AG10803 (cell line): ENCODE results near the gene PLVAP.

Experiments
- DNase-seq: peaks from one replicate; pipeline ENCODE4 v3.0.0; 2010; ENCODE audit warnings: low read depth
- H3K4me3 ChIP-seq: 2 replicates; pipeline ENCODE4 v1.5.1; 2011; ENCODE audit warnings: mild to moderate bottlenecking, low read length, control low read depth
- TF ChIP-seq, protein P1 (sequence below): conservative IDR thresholded peaks from 2 replicates; pipeline ENCODE4 v1.5.1; 2011; ENCODE audit warnings: mild to moderate bottlenecking, low read length, control low read depth, inconsistent platforms

The PLVAP gene

DNA sequence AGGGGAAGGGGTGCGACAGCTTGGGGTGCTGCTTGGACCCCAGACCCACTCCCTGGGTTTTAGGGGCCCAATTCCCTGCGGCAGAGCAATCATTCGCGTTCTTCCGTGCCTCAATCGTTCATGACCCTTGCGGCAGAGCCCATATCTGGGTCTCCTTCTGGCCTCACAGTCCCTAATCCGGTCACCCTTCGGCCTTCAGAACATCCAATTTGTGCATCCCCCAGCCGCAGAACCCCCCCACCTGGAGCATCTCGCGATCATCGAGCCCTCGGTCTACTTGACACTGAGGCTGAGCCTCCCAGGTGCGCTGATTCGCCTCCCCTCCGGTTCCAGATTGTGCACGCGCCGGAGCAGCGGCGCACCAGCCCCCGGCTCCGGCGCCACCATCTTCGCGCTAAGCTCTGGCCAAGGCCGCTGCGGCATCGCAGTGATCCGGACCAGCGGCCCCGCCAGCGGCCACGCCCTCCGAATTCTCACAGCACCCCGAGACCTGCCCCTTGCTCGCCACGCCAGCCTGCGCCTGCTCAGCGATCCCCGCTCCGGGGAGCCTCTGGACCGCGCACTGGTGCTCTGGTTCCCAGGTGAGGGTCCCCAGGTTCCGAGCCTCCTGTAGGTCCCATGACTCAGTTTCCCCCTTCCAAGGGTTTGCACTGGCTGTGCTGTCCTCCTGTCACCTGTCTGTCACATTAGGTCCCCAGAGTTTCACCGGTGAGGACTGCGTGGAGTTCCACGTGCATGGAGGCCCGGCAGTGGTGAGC lies 39.3 kb downstream of the PLVAP start:
- H3K4me3 ChIP-seq, result peak overlapping the region; percentile 94
- TF ChIP-seq, protein P1, sequence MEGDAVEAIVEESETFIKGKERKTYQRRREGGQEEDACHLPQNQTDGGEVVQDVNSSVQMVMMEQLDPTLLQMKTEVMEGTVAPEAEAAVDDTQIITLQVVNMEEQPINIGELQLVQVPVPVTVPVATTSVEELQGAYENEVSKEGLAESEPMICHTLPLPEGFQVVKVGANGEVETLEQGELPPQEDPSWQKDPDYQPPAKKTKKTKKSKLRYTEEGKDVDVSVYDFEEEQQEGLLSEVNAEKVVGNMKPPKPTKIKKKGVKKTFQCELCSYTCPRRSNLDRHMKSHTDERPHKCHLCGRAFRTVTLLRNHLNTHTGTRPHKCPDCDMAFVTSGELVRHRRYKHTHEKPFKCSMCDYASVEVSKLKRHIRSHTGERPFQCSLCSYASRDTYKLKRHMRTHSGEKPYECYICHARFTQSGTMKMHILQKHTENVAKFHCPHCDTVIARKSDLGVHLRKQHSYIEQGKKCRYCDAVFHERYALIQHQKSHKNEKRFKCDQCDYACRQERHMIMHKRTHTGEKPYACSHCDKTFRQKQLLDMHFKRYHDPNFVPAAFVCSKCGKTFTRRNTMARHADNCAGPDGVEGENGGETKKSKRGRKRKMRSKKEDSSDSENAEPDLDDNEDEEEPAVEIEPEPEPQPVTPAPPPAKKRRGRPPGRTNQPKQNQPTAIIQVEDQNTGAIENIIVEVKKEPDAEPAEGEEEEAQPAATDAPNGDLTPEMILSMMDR, result no peak
- no peak for DNase-seq

- peak within 1 kb of the TSS; percentile 94 for H3K4me3 ChIP-seq
- peak; percentile 98 for DNase-seq
- TF ChIP-seq, protein P1, result no peak
Observed at GRCh38 chr19:17336872-17337674, 40.1 kb downstream of the PLVAP start, which contains the start of gene GTPBP3. Gene GTPBP3 (plus strand): TSS chr19:17337553. CDS start chr19:17337612, 59 bp downstream.

GRCh38 chr19:17335575-17335974 lies 41.6 kb downstream of the PLVAP start:
- DNase-seq, result no peak
- no peak overlapping the region; the same call in 1 of the 2 replicates for H3K4me3 ChIP-seq
- TF ChIP-seq, protein P1, result no peak

DNA sequence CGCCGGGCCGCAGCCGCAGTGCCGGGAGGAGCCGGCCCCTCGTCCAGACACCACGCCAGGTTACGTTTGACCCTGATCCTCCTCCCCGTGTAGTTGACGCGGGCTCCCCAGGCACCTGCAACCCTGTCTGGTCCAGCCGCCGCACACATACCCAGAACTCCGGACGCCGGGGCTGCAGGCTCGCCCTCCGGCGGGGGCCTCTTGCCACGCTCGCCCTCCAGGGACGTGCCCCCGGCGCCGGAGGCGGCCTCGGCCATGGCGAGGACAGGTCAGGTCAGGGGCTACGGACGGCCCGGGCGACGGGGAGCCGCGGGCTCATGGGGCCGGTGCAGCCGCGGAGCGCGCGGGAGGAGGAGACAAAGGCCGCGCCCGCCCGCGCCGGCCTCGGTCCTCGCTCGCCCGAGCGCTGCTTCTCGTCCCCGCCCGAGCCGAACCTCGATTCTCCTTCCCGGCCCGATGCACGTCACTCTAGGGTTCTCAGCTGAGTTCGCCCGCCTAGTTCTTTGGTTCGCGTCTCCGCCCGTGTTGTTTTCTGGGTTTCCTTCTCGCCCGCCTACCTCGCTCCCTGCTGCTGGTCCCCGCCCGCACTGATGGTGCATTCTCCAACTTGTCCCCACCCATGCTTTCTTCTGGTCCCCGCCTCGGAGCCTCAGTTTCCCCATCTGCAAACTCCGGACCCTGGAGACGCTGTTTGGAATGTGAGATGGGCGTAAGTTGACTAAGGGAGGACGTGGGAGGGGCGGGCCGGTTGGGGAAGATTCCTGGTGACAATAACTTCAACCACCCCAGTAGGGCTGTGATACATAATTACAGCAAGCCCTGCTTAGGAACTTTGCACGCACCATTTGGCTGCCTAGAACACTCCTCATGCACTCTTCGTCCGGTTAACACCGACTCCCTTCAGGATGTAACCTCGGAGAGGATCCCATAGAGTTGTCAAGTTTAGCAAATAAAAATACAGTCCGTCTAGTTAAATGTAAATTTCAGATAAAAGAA lies 42.4 kb downstream of the PLVAP start, which contains the start of gene ANO8:
Gene ANO8, minus strand, starts transcription at position 442 of the 996 bp plus-strand sequence. Its CDS starts 185 bp downstream, at position 257.
- peak within 1 kb of the TSS; percentile 67 for H3K4me3 ChIP-seq
- peak; percentile 100 for DNase-seq
- TF ChIP-seq, protein P1, result no peak

GRCh38 chr19:17333611-17334413 lies 43.3 kb downstream of the PLVAP start:
- peak; percentile 81 for DNase-seq
- TF ChIP-seq, protein P1, result no peak
- H3K4me3 ChIP-seq, result peak overlapping the region; percentile 67
